Brain microvascular endothelial cell (primary cell): ENCODE results near the gene MTCL1.

Experiments used
- DNase-seq: peaks from one replicate; pipeline ENCODE4 v3.0.0-alpha.2; 2020
- H3K27ac ChIP-seq: fragments of 250-450 bp; sonication (Bioruptor Pico); 2 replicates; pipeline ENCODE4 v1.5.1; 2020; ENCODE audit warnings: mild to moderate bottlenecking, moderate library complexity
- H3K27me3 ChIP-seq: fragments of 250-450 bp; sonication (Bioruptor Pico); replicated peaks from 2 replicates; pipeline ENCODE4 v1.5.1; 2020; ENCODE audit warnings: mild to moderate bottlenecking
- H3K36me3 ChIP-seq: fragments of 250-450 bp; sonication (Bioruptor Pico); replicated peaks from 2 replicates; pipeline ENCODE4 v1.5.1; 2020; ENCODE audit warnings: mild to moderate bottlenecking
- H3K4me3 ChIP-seq: 2 replicates; pipeline ENCODE4 v1.5.1; 2011; ENCODE audit warnings: low read depth, mild to moderate bottlenecking, control low read depth, low read length, moderate library complexity
- in situ Hi-C: cut with HindIII; loops from 2 replicates; pipeline ENCODE4 v1.10.0; 2017; ENCODE audit warnings: low sequenced_read_pairs, low pct_ligation_motif_present
- TF ChIP-seq, protein P1 (sequence below): IDR thresholded peaks from 2 replicates; pipeline ENCODE4 v1.5.1; 2011; ENCODE audit warnings: low read depth, mild to moderate bottlenecking, moderate library complexity, low read length, control low read depth, inconsistent platforms; ENCODE audit errors: missing control alignments

MTCL1 gene

DNA sequence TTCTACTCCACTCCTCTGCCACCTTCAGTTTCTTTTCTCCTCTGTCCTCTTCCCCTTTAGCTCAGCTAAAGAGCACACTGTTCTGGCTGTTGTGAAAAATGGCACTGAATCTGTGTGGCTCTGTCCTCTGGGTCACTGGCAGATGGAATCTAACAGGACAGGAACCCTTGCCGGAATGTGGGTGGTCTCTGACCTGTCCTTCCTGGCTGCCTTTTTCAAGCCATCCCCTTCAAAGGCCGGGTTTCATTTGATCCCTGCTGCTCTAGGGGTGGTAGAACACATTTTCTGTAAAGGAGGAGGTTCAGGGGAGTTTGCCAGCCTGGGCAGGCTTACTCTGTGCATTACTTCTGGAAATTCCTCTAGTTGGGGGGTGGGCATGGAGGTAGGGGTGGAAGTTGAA, 29.9 kb downstream of the MTCL1 start:
- H3K36me3 ChIP-seq, result peaks cover 7% of the 10 kb centered on the region
- no peak overlapping the region for H3K27ac ChIP-seq
- TF ChIP-seq, protein P1, sequence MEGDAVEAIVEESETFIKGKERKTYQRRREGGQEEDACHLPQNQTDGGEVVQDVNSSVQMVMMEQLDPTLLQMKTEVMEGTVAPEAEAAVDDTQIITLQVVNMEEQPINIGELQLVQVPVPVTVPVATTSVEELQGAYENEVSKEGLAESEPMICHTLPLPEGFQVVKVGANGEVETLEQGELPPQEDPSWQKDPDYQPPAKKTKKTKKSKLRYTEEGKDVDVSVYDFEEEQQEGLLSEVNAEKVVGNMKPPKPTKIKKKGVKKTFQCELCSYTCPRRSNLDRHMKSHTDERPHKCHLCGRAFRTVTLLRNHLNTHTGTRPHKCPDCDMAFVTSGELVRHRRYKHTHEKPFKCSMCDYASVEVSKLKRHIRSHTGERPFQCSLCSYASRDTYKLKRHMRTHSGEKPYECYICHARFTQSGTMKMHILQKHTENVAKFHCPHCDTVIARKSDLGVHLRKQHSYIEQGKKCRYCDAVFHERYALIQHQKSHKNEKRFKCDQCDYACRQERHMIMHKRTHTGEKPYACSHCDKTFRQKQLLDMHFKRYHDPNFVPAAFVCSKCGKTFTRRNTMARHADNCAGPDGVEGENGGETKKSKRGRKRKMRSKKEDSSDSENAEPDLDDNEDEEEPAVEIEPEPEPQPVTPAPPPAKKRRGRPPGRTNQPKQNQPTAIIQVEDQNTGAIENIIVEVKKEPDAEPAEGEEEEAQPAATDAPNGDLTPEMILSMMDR, result no peak
- no peak for DNase-seq
- no peak overlapping the region for H3K4me3 ChIP-seq
- in situ Hi-C loops, result no loop called here
- no peaks in the 10 kb centered on the region for H3K27me3 ChIP-seq

DNA sequence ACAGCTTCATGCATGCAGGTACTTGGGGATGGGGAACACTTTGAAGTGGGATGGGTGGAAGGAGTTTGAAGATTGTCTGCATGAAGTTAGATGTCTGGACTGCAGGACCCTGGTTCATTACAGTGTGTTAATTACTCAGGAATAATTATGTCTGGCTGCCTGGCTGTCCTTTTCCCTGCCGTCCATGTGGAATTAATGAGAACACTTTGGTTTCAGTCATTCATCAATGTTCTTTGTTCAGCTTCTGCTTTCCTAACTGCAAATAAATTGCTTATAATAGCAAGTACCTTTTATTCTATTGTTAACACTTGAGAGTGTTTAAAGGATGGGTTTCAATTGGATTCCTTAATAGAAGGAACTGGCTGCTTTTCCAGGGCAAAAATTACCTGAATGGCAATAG, 35.8 kb downstream of the MTCL1 start:
- DNase-seq, result no peak
- Histone ChIP-seq H3K4me3 (no peak overlapping the region), H3K27ac (no peak overlapping the region), H3K27me3 (no peaks in the 10 kb centered on the region), H3K36me3 (peaks cover 13% of the 10 kb centered on the region)
- in situ Hi-C loops, result no loop called here
- TF ChIP-seq, protein P1, result no peak

DNA sequence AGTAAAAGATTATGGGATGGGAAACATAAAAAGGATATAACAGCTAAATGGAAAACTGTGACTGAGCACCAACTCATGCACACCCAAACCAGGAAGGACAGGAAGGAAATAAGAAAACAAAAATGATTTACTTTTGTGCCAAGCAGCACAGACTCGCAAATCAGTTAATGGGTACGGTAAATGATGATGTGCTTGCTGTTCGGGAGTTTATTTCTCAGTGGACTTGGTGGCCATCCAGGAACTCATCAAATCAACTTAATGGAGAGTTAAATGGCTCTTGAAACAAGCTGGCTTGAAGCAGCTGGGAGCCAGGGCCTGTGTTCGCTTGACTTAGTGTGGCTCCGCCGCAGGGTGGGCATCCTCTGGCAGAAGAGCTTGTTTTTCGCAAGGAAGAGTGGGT, 36.2 kb downstream of the MTCL1 start:
- no peak for DNase-seq
- no peak overlapping the region for H3K4me3 ChIP-seq

DNA sequence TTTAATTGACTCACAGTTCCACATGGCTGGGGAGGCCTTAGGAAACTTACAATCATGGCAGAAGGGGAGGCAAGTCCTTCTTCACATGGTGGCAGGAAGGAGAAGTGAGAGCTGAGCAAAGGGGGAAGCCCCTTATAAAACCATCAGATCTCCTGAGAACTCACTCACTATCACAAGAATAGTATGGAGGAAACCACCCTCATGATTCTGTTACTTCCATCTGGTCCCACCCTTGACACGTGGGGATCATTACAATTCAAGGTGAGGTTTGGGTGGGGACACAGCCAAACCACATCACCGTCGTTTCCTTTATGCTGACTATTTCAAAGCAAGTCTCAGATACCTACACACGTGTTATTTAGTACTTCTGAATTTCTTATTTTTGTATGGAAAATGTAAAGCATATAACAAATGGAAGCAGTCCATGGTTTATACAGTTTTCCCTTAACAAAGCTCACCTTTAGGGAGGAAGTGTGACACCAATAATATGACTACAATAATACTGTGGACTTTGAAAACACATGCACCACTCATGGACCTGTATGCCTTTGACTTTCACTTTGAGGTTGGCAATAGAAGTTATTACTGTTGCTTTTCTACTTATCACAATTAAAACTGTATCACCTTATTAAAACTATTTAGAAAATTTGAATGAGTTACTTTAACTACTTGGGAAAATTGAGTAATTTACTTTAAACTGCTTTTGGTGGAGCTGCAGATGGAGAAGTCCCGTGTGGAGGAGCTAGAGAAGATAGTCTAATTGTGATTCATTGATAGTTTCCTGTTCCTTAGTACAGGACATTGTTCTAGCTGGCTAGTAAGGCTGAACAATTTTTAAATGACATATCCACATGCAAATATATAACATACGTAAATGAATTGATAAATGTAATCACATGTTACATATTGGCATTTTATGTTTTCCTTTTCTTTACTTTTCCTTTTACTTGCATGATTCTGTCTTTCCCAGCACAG, 37.3 kb downstream of the MTCL1 start:
- Histone ChIP-seq H3K36me3 (peaks cover 12% of the 10 kb centered on the region), H3K4me3 (no peak overlapping the region), H3K27ac (no peak overlapping the region), H3K27me3 (no peaks in the 10 kb centered on the region)
- no peak for DNase-seq
- in situ Hi-C loops, result no loop called here
- TF ChIP-seq, protein P1, result no peak

More for the DNA sequence above, 36.2 kb downstream of the MTCL1 start:
- Histone ChIP-seq H3K36me3 (peaks cover 13% of the 10 kb centered on the region), H3K27ac (no peak overlapping the region), H3K27me3 (no peaks in the 10 kb centered on the region)
- TF ChIP-seq, protein P1, result no peak
- in situ Hi-C loops, result no loop called here

DNA sequence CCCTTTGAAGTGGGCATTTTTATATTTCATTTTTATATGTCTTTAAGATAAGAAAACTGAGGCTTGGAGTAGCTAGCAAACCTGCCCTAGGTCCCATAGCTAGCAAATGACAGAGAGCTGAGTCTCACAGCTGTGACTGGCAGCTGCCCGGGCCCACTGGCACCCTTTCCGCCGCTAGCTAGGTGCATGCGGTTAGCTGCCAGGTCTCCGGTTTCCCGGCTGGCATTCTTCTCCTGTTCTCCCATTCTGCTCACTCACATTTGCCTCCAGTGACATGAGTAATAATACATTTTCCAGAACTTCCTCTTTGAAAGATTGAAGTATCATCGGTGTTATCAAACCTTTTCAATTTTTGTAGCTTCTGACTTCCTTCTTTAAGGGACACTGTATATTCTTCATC, 38.7 kb downstream of the MTCL1 start:
- Histone ChIP-seq H3K27me3 (no peaks in the 10 kb centered on the region), H3K4me3 (no peak overlapping the region), H3K27ac (no peak overlapping the region), H3K36me3 (peaks cover 12% of the 10 kb centered on the region)
- in situ Hi-C loops, result no loop called here
- TF ChIP-seq, protein P1, result no peak
- DNase-seq, result no peak
